Endothelial cell (in vitro differentiated cells): ENCODE results near the gene SYT14. TPM values are rescaled to one million over a fixed set of nuclear protein-coding genes. Genes with fewer than 3 reads are reported as not detected.
"Not testable (repeated sequence)": the region's sequence is repeated elsewhere in the genome, so short reads cannot be mapped to it uniquely, and the experiment has no call there.

ENCODE experiments used
- DNase-seq: peaks from one replicate; pipeline ENCODE4 v3.0.0; 2021; ENCODE audit warnings: low spot score
- H3K27ac Mint-ChIP-seq: one replicate; pipeline ENCODE4 v1.8.0; 2021; ENCODE audit warnings: mixed read lengths, inconsistent platforms; ENCODE audit not compliant: unreplicated experiment
- H3K27me3 Mint-ChIP-seq: one replicate; pipeline ENCODE4 v1.8.0; 2021; ENCODE audit warnings: mild to moderate bottlenecking, moderate library complexity, mixed read lengths, inconsistent platforms; ENCODE audit not compliant: unreplicated experiment
- H3K36me3 Mint-ChIP-seq: one replicate; pipeline ENCODE4 v1.8.0; 2021; ENCODE audit warnings: mild to moderate bottlenecking, low read depth, mixed read lengths, inconsistent platforms; ENCODE audit not compliant: unreplicated experiment
- H3K4me1 Mint-ChIP-seq: one replicate; pipeline ENCODE4 v1.8.0; 2021; ENCODE audit warnings: mild to moderate bottlenecking, mixed read lengths, inconsistent platforms; ENCODE audit not compliant: unreplicated experiment
- H3K4me3 Mint-ChIP-seq: one replicate; pipeline ENCODE4 v1.8.0; 2021; ENCODE audit warnings: mild to moderate bottlenecking, mixed read lengths, inconsistent platforms; ENCODE audit not compliant: unreplicated experiment
- H3K9me3 Mint-ChIP-seq: one replicate; pipeline ENCODE4 v1.8.0; 2021; ENCODE audit warnings: mixed read lengths, inconsistent platforms; ENCODE audit not compliant: unreplicated experiment
- total RNA-seq: library from RNA; stranded (reverse); fragmentation: NEBNext Ultra II Directional; extraction: Animal tissue kit (Norgen Biotek cat#: 25700); gene quantifications from one replicate; pipeline ENCODE4 v1.2.1, GENCODE V29; 2021; ENCODE audit not compliant: unreplicated experiment
- TF ChIP-seq, protein P1 (sequence below): fragments of 200-600 bp; sonication (generic); IDR thresholded peaks from one replicate; pipeline ENCODE4 v1.5.0; 2021; ENCODE audit warnings: antibody characterized with exemption; ENCODE audit not compliant: unreplicated experiment

Gene SYT14
- total RNA-seq, 1 donor from 2014 or later = 9.7 TPM

DNA sequence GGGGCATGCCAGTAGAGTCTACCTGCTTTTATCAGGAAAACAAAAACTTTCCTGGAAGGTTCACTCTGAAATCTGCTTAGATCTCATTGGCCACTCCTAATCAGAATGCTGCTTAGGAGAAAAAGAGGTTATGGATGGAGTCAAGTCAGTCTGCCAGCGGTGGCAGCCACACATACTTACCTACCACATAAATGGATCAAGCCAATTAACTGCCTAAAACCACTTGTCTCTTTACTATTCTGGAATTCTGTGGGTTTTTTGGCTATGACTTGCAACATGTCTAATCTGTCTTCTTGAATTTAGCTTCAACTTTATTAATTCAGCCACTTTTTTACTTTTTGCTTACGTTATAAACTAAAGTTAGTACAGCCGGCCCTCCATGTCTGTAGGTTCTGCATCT is 154.3 kb downstream of the SYT14 start:
- no peak overlapping the region for H3K4me3 Mint-ChIP-seq
- H3K27me3 Mint-ChIP-seq = no peaks in the 10 kb centered on the region
- no peak for DNase-seq
- H3K36me3 Mint-ChIP-seq = no peaks in the 10 kb centered on the region
- no peaks in the 10 kb centered on the region for H3K9me3 Mint-ChIP-seq
- TF ChIP-seq, protein P1, sequence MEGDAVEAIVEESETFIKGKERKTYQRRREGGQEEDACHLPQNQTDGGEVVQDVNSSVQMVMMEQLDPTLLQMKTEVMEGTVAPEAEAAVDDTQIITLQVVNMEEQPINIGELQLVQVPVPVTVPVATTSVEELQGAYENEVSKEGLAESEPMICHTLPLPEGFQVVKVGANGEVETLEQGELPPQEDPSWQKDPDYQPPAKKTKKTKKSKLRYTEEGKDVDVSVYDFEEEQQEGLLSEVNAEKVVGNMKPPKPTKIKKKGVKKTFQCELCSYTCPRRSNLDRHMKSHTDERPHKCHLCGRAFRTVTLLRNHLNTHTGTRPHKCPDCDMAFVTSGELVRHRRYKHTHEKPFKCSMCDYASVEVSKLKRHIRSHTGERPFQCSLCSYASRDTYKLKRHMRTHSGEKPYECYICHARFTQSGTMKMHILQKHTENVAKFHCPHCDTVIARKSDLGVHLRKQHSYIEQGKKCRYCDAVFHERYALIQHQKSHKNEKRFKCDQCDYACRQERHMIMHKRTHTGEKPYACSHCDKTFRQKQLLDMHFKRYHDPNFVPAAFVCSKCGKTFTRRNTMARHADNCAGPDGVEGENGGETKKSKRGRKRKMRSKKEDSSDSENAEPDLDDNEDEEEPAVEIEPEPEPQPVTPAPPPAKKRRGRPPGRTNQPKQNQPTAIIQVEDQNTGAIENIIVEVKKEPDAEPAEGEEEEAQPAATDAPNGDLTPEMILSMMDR = no peak
- no peak overlapping the region for H3K27ac Mint-ChIP-seq
- H3K4me1 Mint-ChIP-seq = no peaks in the 10 kb centered on the region

DNA sequence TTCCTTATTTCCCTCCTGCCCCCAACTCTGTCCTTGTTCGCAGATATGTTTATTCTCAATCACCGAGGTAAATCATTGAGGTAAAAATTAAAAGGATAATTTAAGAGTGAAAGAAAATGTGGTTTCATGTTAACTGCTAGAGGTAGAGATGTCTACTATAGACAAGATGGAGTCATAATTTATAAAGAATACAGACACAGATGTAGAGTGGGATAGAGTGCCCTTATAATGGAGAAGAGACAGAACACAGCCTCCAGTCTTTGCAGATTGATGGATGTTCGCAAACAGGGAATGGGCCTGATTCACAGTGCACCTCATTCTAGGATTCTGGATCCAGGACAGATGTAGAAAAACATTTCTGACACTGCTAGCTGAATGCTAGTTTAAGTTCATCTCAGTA is 155.4 kb downstream of the SYT14 start:
- TF ChIP-seq, protein P1 = no peak
- Mint-ChIP-seq H3K27ac (no peak overlapping the region), H3K36me3 (no peaks in the 10 kb centered on the region), H3K27me3 (no peaks in the 10 kb centered on the region), H3K4me1 (peaks cover 4% of the 10 kb centered on the region), H3K9me3 (no peaks in the 10 kb centered on the region), H3K4me3 (no peak overlapping the region)
- no peak for DNase-seq

DNA sequence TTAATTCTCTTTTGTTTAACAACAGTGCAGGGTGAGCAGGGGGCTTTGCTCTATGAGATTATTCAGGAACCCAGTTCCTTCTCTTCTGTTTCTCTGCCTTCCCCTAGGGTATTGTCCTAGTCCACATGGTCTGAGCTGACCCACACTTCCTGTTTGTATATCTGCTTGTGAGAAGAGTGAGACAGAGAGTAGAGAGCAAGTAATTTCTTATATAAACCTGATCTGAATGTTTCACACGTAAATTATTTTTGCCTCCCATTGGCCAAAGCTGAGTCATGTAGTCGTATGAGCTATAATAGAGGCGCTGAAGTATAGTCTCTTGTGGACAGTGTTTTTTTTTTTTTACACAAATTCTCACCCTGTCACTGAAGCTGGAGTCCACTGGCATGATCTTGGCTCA is 160.3 kb downstream of the SYT14 start:
- Mint-ChIP-seq H3K36me3 (no peaks in the 10 kb centered on the region), H3K27me3 (no peaks in the 10 kb centered on the region), H3K9me3 (no peaks in the 10 kb centered on the region), H3K4me3 (no peak overlapping the region), H3K27ac (no peak overlapping the region), H3K4me1 (peaks cover 5% of the 10 kb centered on the region)
- DNase-seq = no peak
- TF ChIP-seq, protein P1 = no peak

DNA sequence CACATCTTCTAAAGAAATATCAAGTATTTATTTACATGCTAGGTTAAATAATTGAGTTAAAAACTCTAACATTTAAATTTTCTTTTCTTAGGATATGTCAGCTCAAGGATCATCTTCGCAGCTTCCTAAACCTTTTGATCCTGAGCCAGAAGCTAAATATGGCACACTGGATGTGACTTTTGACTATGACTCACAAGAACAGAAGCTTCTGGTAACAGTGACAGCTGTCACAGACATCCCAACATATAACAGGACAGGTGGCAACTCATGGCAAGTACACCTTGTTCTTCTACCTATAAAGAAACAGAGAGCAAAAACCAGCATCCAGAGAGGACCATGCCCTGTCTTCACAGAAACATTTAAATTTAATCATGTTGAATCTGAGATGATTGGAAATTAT is 161.9 kb downstream of the SYT14 start:
- H3K27ac Mint-ChIP-seq = no peak overlapping the region
- DNase-seq = no peak
- H3K4me3 Mint-ChIP-seq = no peak overlapping the region
- H3K9me3 Mint-ChIP-seq = no peaks in the 10 kb centered on the region
- H3K27me3 Mint-ChIP-seq = no peaks in the 10 kb centered on the region
- peaks cover 5% of the 10 kb centered on the region for H3K4me1 Mint-ChIP-seq
- no peaks in the 10 kb centered on the region for H3K36me3 Mint-ChIP-seq
- TF ChIP-seq, protein P1 = no peak

DNA sequence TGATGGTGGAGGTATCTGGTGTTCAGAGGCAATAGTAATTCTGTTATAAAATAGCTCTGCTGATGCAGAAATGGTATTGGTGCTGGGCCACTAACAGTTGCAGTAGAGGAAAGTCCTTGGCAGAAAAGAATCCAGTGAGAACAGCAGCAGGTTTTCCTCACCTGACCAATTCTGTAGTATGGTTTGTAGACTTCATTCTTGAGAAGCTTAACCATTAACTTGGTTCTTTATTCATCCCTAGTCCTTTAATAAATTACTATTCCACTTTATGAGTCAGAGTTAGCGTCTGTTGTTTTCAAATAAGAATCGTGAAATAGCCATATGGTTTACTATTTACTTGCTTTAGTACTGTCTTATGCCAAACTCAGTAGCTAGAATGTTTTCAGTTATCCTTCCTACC is 166.1 kb downstream of the SYT14 start:
- H3K36me3 Mint-ChIP-seq = peaks cover 16% of the 10 kb centered on the region
- no peak overlapping the region for H3K27ac Mint-ChIP-seq
- H3K9me3 Mint-ChIP-seq = no peaks in the 10 kb centered on the region
- H3K4me3 Mint-ChIP-seq = no peak overlapping the region
- H3K4me1 Mint-ChIP-seq = no peaks in the 10 kb centered on the region
- H3K27me3 Mint-ChIP-seq = no peaks in the 10 kb centered on the region
- no peak for DNase-seq
- TF ChIP-seq, protein P1 = no peak

DNA sequence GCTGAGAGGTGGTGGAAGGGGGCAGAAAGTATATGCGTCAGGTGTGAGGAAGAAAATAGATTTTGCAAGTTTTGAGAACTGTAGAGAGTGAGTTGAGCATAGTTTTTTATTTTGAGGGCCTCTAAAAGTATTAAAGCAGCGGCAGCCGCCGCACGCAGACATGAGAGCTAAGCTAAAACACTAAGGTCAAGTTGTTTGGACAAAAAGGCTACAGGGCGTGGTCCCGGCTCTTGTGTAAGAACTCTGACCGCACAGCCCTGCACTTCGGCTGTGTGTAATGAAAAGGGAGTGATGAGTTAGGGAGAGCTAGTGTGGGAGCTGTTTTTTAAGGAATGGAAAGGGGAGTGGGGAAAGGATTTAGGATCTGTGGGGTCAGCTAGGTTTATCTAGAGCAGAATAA is 174.9 kb downstream of the SYT14 start:
- H3K4me3 Mint-ChIP-seq, H3K9me3 Mint-ChIP-seq, H3K36me3 Mint-ChIP-seq, DNase-seq, H3K27me3 Mint-ChIP-seq, H3K27ac Mint-ChIP-seq, H3K4me1 Mint-ChIP-seq: not testable (repeated sequence)
